GM12891 (cell line): ENCODE data around the gene PCID2.

Experiments
- DNase-seq: peaks from one replicate; pipeline ENCODE4 v3.0.0; 2011; ENCODE audit warnings: low spot score; ENCODE audit not compliant: insufficient read length
- FAIRE-seq: peaks from 2 replicates; lab custom pipeline; 2011; peaks lifted over from hg19 to GRCh38; lab: Jason Lieb, UNC
- PAX5 ChIP-seq: IDR thresholded peaks from 2 replicates; pipeline ENCODE4 v1.6.1; 2011; ENCODE audit warnings: low read length, moderate library complexity, mild to moderate bottlenecking; ENCODE audit not compliant: insufficient read depth, severe bottlenecking
- POLR2A ChIP-seq: IDR thresholded peaks from 2 replicates; pipeline ENCODE4 v1.6.1; 2011; ENCODE audit warnings: low read depth, low read length, control low read depth
- POLR2AphosphoS5 ChIP-seq: IDR thresholded peaks from 2 replicates; pipeline ENCODE4 v1.6.1; 2011; ENCODE audit warnings: low read depth, low read length, control low read depth
- POU2F2 ChIP-seq: IDR thresholded peaks from 2 replicates; pipeline ENCODE4 v1.6.1; 2011; ENCODE audit warnings: low read depth, mild to moderate bottlenecking, control low read depth, low read length, moderate library complexity
- SPI1 ChIP-seq: IDR thresholded peaks from 2 replicates; pipeline ENCODE4 v1.6.1; 2011; ENCODE audit warnings: low read depth, low read length, control low read depth
- TAF1 ChIP-seq: IDR thresholded peaks from 2 replicates; pipeline ENCODE4 v1.6.1; 2011; ENCODE audit warnings: low read depth, low read length, control low read depth

PCID2 gene

DNA sequence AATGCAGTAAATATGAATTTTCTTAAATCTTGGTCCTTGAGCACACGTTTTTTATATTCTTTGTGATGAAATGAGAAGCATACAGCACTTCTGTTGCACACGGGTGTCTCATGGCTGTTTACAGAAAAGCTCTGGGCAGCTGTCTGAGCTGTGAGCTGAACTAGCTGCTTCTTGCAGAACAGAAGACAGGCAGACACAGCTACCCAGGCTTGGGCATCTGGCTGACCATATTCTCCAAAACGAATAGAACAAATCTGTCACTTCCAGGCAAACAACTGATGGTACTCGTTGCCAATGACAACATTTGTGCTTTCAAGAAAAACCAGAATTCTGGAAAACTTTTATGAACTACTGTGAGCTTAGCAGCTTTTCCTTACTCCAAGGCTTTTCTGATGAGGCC lies 16.2 kb downstream of the PCID2 start:
- FAIRE-seq = no peak
- no peak for DNase-seq
- TF ChIP-seq SPI1 = no peak
- TF ChIP-seq POLR2AphosphoS5 = no peak
- no peak for TF ChIP-seq TAF1
- TF ChIP-seq POLR2A = no peak
- no peak for TF ChIP-seq PAX5
- TF ChIP-seq POU2F2 = no peak

DNA sequence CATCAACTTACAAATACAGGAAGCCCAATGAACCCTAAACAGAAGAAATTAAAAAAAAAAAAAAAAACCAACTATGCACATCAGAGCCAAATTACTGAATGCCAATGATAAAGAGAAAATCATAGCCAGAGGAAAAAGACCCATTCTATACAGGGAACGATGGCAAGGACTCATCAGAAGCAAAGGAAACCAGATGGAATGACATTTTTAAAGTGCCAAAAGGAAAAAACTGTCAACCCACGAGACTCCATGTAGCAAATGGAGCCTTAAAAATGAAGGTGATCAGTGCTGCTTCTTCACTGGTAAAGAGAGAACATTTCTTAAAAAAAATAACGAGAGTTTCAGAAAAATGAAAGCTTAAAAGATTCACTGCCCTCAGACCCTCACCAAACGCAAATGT lies 18.3 kb downstream of the PCID2 start:
- FAIRE-seq (no peak), DNase-seq (no peak)
- TF ChIP-seq PAX5 (no peak), POLR2AphosphoS5 (no peak), POU2F2 (no peak), POLR2A (no peak), TAF1 (no peak), SPI1 (no peak)

DNA sequence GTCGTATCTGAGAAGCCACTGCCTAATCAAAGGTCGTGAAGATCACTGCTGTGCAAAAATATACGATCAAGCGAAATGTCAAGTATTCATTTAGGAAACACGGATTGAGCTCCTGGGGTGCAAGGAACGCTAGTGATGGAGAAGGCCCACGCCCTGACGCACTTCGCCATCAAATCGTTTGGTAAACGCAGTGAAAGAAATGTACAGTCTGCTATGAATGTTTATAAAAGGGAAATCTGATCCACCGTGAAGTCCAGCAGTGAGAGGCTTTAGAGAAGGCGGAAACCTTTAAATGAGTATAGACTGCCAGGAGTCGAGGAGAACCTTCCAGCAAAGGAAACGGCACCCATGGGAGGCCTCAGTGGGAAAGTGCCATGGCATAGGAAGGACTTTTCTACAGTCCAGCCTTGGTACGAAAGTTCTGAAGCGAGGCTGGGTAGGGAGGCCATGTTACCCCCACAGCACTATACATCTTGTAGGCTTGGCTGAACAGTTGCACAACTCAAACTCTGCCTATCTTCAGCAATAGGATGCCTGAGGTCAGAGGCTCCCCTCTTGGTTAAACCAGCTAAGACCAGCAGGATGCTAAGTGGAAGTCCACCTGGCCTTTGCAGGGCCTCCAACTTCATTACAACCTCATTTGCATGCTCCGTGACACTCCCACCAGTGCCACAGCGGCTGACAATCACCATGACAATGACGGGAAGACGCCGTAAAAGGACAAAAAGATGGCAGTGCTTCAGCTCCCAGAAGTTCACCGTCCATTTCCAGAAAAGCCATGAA lies 20.4 kb downstream of the PCID2 start:
- no peak for TF ChIP-seq POLR2A
- no peak for TF ChIP-seq TAF1
- TF ChIP-seq POLR2AphosphoS5 = no peak
- TF ChIP-seq SPI1 = no peak
- FAIRE-seq = no peak
- DNase-seq = no peak

GRCh38 chr13:113187263-113187669 lies 21.2 kb downstream of the PCID2 start:
- no peak for TF ChIP-seq POLR2AphosphoS5
- TF ChIP-seq PAX5 = no peak
- TF ChIP-seq TAF1 = no peak
- no peak for TF ChIP-seq POU2F2
- no peak for TF ChIP-seq POLR2A
- TF ChIP-seq SPI1 = no peak
- DNase-seq (no peak), FAIRE-seq (no peak)

GRCh38 chr13:113186061-113186900 lies 22.2 kb downstream of the PCID2 start:
- no peak for FAIRE-seq
- no peak for DNase-seq
- TF ChIP-seq POU2F2 (peak; percentile 73; the same call in 1 of the 2 replicates), SPI1 (no peak), POLR2AphosphoS5 (no peak), TAF1 (no peak)

DNA sequence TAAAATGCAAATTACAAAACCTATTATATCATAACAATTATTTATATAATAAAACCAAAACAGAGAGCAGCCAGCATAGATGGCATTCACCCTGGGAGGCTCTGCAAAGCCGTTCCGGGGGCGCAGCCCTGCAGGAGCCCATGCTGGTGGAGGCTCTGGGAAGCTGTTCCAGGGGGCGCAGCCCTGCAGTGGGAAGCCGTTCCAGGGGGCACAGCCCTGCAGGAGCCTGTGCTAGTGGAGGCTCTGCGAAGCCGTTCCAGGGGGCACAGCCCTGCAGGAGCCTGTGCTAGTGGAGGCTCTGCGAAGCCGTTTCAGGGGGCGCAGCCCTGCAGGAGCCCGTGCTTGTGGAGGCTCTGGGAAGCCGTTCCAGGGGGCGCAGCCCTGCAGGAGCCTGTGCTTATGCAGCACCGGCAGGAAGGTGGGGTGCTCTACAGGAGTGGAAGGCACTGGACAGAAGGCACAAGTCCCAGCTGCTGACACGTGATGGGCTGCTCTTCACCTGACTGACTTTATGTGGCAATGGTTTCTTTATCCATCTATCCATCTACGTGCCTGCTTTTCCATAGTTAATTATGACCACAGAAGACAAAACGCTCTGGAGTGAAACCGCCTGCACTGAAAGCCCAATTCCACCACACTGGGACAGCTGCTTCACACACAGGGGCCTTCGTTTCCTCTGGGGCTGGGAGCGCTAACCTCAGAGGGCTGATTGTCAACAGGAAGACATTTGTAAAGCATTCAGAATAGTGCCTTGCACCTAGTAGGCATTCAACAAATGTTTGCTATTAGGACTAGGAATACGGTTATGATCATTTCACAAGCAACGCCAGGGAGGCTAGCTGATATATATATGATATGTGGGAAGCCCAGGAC lies 23.7 kb downstream of the PCID2 start:
- TF ChIP-seq POLR2A (no peak), PAX5 (no peak), POU2F2 (no peak), POLR2AphosphoS5 (no peak), TAF1 (no peak), SPI1 (no peak)
- FAIRE-seq (no peak), DNase-seq (no peak)

GRCh38 chr13:113183450-113184129 lies 24.9 kb downstream of the PCID2 start:
- FAIRE-seq = no peak

DNA sequence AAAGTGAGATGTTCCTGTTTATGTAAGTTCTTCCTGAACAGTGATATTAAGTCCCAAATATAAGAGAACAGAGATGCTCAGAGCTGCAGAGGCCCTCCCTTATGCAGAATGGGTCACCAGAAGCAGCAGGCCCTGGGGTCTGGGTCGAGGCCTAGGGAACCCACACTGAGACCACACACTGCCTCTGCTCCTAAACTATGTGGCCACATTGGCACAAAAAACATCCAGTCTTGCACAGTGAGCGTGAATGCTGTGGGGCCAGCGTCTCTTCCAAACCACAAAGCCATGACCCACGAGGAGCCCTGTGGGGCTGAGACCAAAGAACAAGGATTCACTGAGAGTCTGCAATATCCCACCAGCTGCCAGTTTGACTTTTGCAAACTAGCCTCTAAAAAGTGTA lies 26.4 kb downstream of the PCID2 start:
- no peak for FAIRE-seq
- no peak for DNase-seq
- TF ChIP-seq POLR2A (no peak), POLR2AphosphoS5 (no peak), PAX5 (no peak), TAF1 (no peak), POU2F2 (no peak), SPI1 (no peak)

More at GRCh38 chr13:113183450-113184129, 24.9 kb downstream of the PCID2 start:
- TF ChIP-seq SPI1 (no peak), POU2F2 (no peak), POLR2AphosphoS5 (no peak), POLR2A (no peak), TAF1 (no peak), PAX5 (no peak)
- no peak for DNase-seq
